ENCODE data around the gene HTR6.
"Not testable (repeated sequence)": the region's sequence is repeated elsewhere in the genome, so short reads cannot be mapped to it uniquely, and the experiment has no call there.

The HTR6 gene

GRCh38 chr1:19664453-19665185, at the start of gene HTR6:
Gene HTR6, plus strand, starts transcription at chr1:19664875. Its CDS starts 879 bp downstream, at chr1:19665754.
- FAIRE-seq (no peak), DNase-seq (ENCODE audit: insufficient read length, low spot score) (peak; percentile 42)

GRCh38 chr1:19615438-19615837, 49.2 kb upstream of the HTR6 start:
- no peak for DNase-seq (ENCODE audit: insufficient read length, low spot score)
- FAIRE-seq: no peak

GRCh38 chr1:19616489-19616888, 48.2 kb upstream of the HTR6 start:
- FAIRE-seq (no peak), DNase-seq (ENCODE audit: insufficient read length, low spot score) (no peak)

GRCh38 chr1:19617376-19617775, 47.3 kb upstream of the HTR6 start:
- DNase-seq (ENCODE audit: insufficient read length, low spot score) (no peak), FAIRE-seq (no peak)

GRCh38 chr1:19618428-19618827, 46.2 kb upstream of the HTR6 start:
- DNase-seq (ENCODE audit: insufficient read length, low spot score) (no peak), FAIRE-seq (no peak)

GRCh38 chr1:19619697-19620384, 44.8 kb upstream of the HTR6 start:
- no peak for FAIRE-seq
- no peak for DNase-seq (ENCODE audit: insufficient read length, low spot score)

- DNase-seq (ENCODE audit: insufficient read length, low spot score): no peak
- FAIRE-seq: no peak
Measured at GRCh38 chr1:19620786-19621185, 43.9 kb upstream of the HTR6 start.

- FAIRE-seq (no peak), DNase-seq (ENCODE audit: insufficient read length, low spot score) (no peak)
Measured at GRCh38 chr1:19621274-19621950, 43.3 kb upstream of the HTR6 start.

GRCh38 chr1:19622204-19622603, 42.5 kb upstream of the HTR6 start:
- DNase-seq (ENCODE audit: insufficient read length, low spot score): no peak

GRCh38 chr1:19623523-19623922, 41.2 kb upstream of the HTR6 start:
- DNase-seq (ENCODE audit: insufficient read length, low spot score) (no peak), FAIRE-seq (no peak)

More at GRCh38 chr1:19622204-19622603, 42.5 kb upstream of the HTR6 start:
- no peak for FAIRE-seq

GRCh38 chr1:19625291-19625937, 39.3 kb upstream of the HTR6 start:
- DNase-seq (ENCODE audit: insufficient read length, low spot score): no peak
- no peak for FAIRE-seq

GRCh38 chr1:19628879-19629278, 35.8 kb upstream of the HTR6 start:
- no peak for FAIRE-seq
- DNase-seq (ENCODE audit: insufficient read length, low spot score): no peak

GRCh38 chr1:19629357-19629756, 35.3 kb upstream of the HTR6 start:
- no peak for DNase-seq (ENCODE audit: insufficient read length, low spot score)

GRCh38 chr1:19630192-19630591, 34.5 kb upstream of the HTR6 start:
- FAIRE-seq; DNase-seq (ENCODE audit: insufficient read length, low spot score): not testable (repeated sequence)

More at GRCh38 chr1:19629357-19629756, 35.3 kb upstream of the HTR6 start:
- no peak for FAIRE-seq

- DNase-seq (ENCODE audit: insufficient read length, low spot score): no peak
- FAIRE-seq: no peak
Measured at GRCh38 chr1:19630720-19631395, 33.8 kb upstream of the HTR6 start.

GRCh38 chr1:19632211-19632610, 32.5 kb upstream of the HTR6 start:
- FAIRE-seq (no peak), DNase-seq (ENCODE audit: insufficient read length, low spot score) (no peak)

GRCh38 chr1:19633106-19633505, 31.6 kb upstream of the HTR6 start:
- no peak for DNase-seq (ENCODE audit: insufficient read length, low spot score)
- no peak for FAIRE-seq

GRCh38 chr1:19635064-19635463, 29.6 kb upstream of the HTR6 start:
- not testable (repeated sequence) for FAIRE-seq; DNase-seq (ENCODE audit: insufficient read length, low spot score)

- no peak for FAIRE-seq
- no peak for DNase-seq (ENCODE audit: insufficient read length, low spot score)
Measured at GRCh38 chr1:19635646-19636045, 29.0 kb upstream of the HTR6 start.

GRCh38 chr1:19636065-19636464, 28.6 kb upstream of the HTR6 start:
- DNase-seq (ENCODE audit: insufficient read length, low spot score): no peak
- FAIRE-seq: no peak
